Measurements from ENCODE around the gene CEP43. TPM values are rescaled to one million over a fixed set of nuclear protein-coding genes. Genes with fewer than 3 reads are reported as not detected.

CEP43 gene
- total RNA-seq, 3 donors from 2014 or later = 20.4 to 24.7 (median 24.2) TPM

DNA sequence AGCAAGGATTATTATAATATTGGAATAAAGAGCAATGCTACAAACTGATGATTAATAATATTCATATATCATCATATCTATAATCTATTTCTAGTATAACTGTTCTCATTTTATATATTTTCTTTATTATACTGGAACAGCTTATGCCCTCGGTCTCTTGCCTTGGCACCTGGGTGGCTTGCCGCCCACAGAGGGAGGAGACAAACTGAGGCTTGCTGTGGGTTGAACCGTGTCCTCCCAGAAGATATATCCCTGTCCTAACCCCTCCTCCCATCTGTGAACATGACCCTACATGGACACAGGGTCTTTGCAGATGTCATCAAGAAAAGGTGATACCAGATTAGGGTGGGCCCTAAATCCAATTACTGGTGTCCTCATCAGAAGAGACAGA is 47.5 kb upstream of the CEP43 start:
- Histone ChIP-seq H3K9me3 (no peaks in the 10 kb centered on the region), H3K4me3 (no peak overlapping the region), H3K4me1 (ENCODE audit: low read depth) (peaks cover 25% of the 10 kb centered on the region), H3K36me3 (ENCODE audit: low read depth) (no peaks in the 10 kb centered on the region)
- no peak for ATAC-seq
- TF ChIP-seq, protein P1, sequence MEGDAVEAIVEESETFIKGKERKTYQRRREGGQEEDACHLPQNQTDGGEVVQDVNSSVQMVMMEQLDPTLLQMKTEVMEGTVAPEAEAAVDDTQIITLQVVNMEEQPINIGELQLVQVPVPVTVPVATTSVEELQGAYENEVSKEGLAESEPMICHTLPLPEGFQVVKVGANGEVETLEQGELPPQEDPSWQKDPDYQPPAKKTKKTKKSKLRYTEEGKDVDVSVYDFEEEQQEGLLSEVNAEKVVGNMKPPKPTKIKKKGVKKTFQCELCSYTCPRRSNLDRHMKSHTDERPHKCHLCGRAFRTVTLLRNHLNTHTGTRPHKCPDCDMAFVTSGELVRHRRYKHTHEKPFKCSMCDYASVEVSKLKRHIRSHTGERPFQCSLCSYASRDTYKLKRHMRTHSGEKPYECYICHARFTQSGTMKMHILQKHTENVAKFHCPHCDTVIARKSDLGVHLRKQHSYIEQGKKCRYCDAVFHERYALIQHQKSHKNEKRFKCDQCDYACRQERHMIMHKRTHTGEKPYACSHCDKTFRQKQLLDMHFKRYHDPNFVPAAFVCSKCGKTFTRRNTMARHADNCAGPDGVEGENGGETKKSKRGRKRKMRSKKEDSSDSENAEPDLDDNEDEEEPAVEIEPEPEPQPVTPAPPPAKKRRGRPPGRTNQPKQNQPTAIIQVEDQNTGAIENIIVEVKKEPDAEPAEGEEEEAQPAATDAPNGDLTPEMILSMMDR (IDR thresholded peaks at IDR 0.05) = no peak
- DNase-seq = no peak
- intact Hi-C loops (cut with DNase I, micrococcal nuclease) = no loop called here

DNA sequence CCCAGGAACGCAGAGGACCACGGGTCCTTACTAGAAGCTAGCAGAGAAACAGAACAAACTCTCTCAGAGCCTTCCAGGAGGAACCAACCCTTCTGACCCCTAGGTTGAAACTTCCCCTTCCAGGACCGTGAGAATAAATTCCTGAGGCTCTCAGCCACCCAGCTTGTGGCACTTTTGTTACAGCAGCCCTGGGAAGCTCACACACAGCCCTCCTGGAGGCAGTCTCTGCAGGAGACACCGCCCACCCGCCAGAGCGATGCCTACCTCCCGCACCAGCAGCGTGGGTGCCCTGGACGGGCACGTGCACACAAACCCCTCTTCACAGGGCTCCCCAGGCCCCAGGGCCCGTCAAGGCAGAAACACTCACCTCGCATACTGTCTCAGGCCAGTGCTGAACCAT is 47.1 kb upstream of the CEP43 start:
- TF ChIP-seq, protein P1 (IDR thresholded peaks at IDR 0.05) = no peak
- ATAC-seq (no peak), DNase-seq (peak in 1 of 3 donors; percentile 48)
- Histone ChIP-seq H3K9me3 (no peaks in the 10 kb centered on the region), H3K4me3 (no peak overlapping the region), H3K4me1 (ENCODE audit: low read depth) (peaks cover 25% of the 10 kb centered on the region), H3K36me3 (ENCODE audit: low read depth) (no peaks in the 10 kb centered on the region)
- intact Hi-C loops (cut with DNase I, micrococcal nuclease) = no loop called here

DNA sequence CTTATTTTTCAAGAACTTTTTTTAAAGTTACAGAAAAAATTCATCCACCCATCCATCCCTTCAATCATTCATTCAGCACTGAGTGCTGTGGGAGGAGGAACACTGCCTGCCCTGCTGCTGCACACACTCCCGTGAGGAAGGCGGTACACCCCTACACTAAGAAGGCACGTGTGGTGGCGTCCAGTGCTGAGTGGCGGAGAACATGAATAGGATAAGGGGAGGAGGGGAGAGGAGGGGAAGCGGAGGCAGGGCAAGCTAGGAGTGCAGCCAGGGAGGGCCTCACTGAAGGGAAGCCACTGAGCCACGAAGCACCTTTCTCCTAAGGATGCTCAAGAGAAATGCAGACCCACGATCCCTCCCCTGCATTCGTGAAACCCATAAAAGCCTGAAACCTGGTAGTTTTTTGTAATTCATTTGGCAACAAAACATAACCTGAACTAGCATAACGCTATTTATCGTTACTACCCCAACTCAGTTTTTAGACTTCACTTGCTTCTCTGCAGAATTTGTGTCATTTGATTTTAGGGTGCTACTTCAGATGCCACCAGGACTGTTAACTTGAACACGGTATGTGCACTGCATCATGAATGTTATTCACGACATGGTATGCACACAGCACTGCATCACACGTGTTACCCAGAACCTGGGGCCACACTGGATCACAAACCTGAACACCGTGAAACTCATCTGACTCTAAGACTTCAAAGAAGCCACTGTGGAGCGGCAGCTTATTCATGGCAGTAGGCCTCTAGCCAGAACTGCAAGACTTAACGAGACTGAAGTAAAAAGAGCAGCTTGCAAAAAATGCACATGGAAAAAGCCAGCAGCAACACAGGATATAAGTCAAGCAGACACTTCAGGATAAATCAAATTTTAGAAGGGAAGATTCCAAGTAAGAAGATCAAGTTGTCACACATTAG is 46.4 kb upstream of the CEP43 start:
- no peaks in the 10 kb centered on the region for H3K9me3 ChIP-seq
- intact Hi-C loops (cut with DNase I, micrococcal nuclease) = no loop called here
- no peaks in the 10 kb centered on the region for H3K36me3 ChIP-seq (ENCODE audit: low read depth)
- H3K4me1 ChIP-seq (ENCODE audit: low read depth) = peaks cover 25% of the 10 kb centered on the region
- DNase-seq (no peak), ATAC-seq (no peak)
- TF ChIP-seq, protein P1 (IDR thresholded peaks at IDR 0.05) = no peak
- H3K4me3 ChIP-seq = no peak overlapping the region

DNA sequence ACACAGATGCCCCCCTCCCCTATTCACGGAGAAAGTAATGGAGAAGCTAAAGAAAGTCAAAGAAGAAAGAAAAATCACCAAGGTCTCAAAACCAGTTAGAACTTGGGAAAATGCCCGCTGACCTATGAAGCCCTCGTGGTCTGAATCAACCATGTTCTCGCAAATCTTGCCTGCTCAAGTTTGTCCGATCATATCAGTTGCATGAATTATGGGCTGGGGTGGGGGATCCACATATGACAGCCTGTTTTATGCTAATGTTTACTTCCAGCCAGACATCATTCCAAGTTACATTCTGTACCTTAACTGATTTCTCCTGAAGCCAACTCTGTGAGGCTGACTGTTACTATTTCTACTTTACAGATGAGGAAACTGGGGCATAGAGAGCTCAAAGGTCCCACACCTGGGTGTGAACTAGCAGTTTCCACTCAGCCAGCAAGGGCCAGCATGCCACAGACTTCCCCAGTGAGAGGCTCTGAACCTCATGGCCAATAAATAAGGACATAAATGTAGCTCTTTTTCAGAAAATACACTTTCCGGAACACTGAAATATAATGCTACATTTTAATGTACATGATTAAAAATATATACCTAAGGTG is 45.0 kb upstream of the CEP43 start:
- ATAC-seq (no peak), DNase-seq (no peak)
- TF ChIP-seq, protein P1 (IDR thresholded peaks at IDR 0.05) = no peak
- Histone ChIP-seq H3K36me3 (ENCODE audit: low read depth) (no peaks in the 10 kb centered on the region), H3K4me1 (ENCODE audit: low read depth) (peaks cover 20% of the 10 kb centered on the region), H3K9me3 (no peaks in the 10 kb centered on the region), H3K4me3 (no peak overlapping the region)
- intact Hi-C loops (cut with DNase I, micrococcal nuclease) = no loop called here

DNA sequence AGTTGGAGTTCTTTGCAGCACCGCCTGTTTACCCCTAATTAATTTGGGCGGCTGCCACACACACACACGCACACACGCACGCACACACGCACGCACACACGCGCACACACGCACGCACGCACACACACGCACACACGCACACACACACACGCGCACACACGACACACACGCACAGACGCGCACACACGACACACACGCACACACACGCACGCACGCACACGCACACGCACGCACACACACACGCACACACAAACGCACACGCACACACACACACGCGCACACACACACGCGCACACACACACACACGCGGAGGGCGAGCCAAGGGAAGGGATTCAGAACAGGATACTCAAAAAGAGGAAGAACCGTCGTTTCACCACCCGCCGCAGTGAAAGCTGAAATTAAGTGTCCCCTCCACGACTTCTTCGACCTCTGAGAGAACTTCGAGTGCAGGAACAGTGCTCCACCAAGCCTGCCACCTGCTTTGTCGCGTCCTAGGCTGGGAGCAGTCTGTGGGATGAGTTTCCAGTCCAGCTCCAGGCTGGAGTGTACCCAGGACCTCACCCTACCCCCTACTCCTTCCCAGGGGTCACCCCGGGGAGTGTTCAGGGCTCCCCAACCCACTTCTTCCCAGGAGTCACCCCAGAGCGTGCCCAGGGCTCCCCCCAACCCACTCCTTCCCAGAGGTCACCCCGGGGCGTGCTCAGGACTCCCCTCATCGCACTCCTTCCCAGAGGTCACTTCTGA is 43.9 kb upstream of the CEP43 start:
- TF ChIP-seq, protein P1 (IDR thresholded peaks at IDR 0.05) = no peak
- H3K36me3 ChIP-seq (ENCODE audit: low read depth) = no peaks in the 10 kb centered on the region
- intact Hi-C loops (cut with DNase I, micrococcal nuclease) = no loop called here
- DNase-seq (peak; percentile 58 to 74 (median 65)), ATAC-seq (peak; percentile 3)
- H3K4me1 ChIP-seq (ENCODE audit: low read depth) = peaks cover 16% of the 10 kb centered on the region
- peak overlapping the region; percentile 35 for H3K4me3 ChIP-seq
- no peaks in the 10 kb centered on the region for H3K9me3 ChIP-seq
